Panc1 (cell line): ENCODE measurements around the gene CATSPER3. TPM values are rescaled to one million over a fixed set of nuclear protein-coding genes. Genes with fewer than 3 reads are reported as not detected.

Source experiments
- ATAC-seq: fragments of 200-7000 bp; cut with Tn5 transposase; 2 replicates; pipeline ENCODE4 v1.9.1; 2020; ENCODE audit warnings: mild to moderate bottlenecking, moderate library complexity
- BruUV-seq: library from RNA; stranded (reverse); fragments of 400-500 nt; replicated peaks from 2 replicates; lab custom pipeline; 2021; lab: Mats Ljungman, UMichigan
- CTCF ChIA-PET: fragments of 300-600 bp; sonication (Branson Sonifier 250); formaldehyde crosslinking; loops from one replicate; lab custom pipeline; 2022; ENCODE audit warnings: antibody characterized with exemption; lab: Charles Lee
- POLR2A ChIA-PET: fragments of 300-600 bp; sonication (Branson Sonifier 250); formaldehyde crosslinking; loops from one replicate; lab custom pipeline; 2022; ENCODE audit warnings: antibody characterized with exemption; lab: Charles Lee
- DNase-seq: peaks from one replicate; pipeline ENCODE4 v3.0.0-alpha.2; 2010; ENCODE audit warnings: low read depth, low spot score
- H3K27ac ChIP-seq: 2 replicates; pipeline ENCODE4 v1.5.1; 2011; ENCODE audit warnings: mild to moderate bottlenecking, low read length, inconsistent platforms
- H3K27me3 ChIP-seq: fragments of 200-500 bp; sonication (Bioruptor generic); 2 replicates; pipeline ENCODE4 v1.6.0; 2014; ENCODE audit warnings: low read length, inconsistent platforms; ENCODE audit not compliant: control insufficient read depth, insufficient read depth
- H3K36me3 ChIP-seq: fragments of 200-500 bp; sonication (Bioruptor generic); 2 replicates; pipeline ENCODE4 v1.5.1; 2014; ENCODE audit warnings: inconsistent platforms, mild to moderate bottlenecking, low read length, moderate library complexity; ENCODE audit not compliant: control insufficient read depth, insufficient read depth
- H3K4me1 ChIP-seq: 2 replicates; pipeline ENCODE4 v1.5.1; 2011; ENCODE audit warnings: inconsistent platforms, mild to moderate bottlenecking, low read length, moderate library complexity; ENCODE audit not compliant: control insufficient read depth, insufficient read depth
- H3K4me3 ChIP-seq, 2 experiments: 2 replicates each; pipeline ENCODE4 v1.5.1; 2011 to 2012; ENCODE audit warnings: low read depth in 2 of 2, low read length in 2 of 2, mild to moderate bottlenecking in 2 of 2, inconsistent platforms in 1 of 2, moderate library complexity in 1 of 2
- H3K9me3 ChIP-seq: fragments of 200-500 bp; sonication (Bioruptor generic); 2 replicates; pipeline ENCODE4 v1.5.1; 2014; ENCODE audit warnings: low read depth, mild to moderate bottlenecking, inconsistent platforms, low read length, moderate library complexity; ENCODE audit not compliant: control insufficient read depth, insufficient read depth
- CTCF ChIP-seq: fragments of 450-650 bp; IDR thresholded peaks from 2 replicates; pipeline ENCODE4 v1.5.1; 2017; ENCODE audit warnings: mild to moderate bottlenecking
- POLR2AphosphoS5 ChIP-seq: IDR thresholded peaks from 2 replicates; pipeline ENCODE4 v1.6.1; 2012; ENCODE audit warnings: mild to moderate bottlenecking, low read depth, low read length, moderate library complexity
- SIN3A ChIP-seq: IDR thresholded peaks from 2 replicates; pipeline ENCODE4 v1.6.1; 2012; ENCODE audit warnings: low read depth, mild to moderate bottlenecking, low read length, moderate library complexity, borderline replicate concordance; ENCODE audit not compliant: insufficient read depth
- TCF7L2 ChIP-seq: IDR thresholded peaks from 2 replicates; pipeline ENCODE4 v1.6.1; 2011; ENCODE audit warnings: mild to moderate bottlenecking, low read depth, low read length, inconsistent platforms
- in situ Hi-C: cut with HindIII; loops from 2 replicates; pipeline ENCODE4 v1.10.0; 2016; ENCODE audit warnings: low sequenced_read_pairs, low pct_unique_long_range_greater_than_20kb
- intact Hi-C: fragments of 100-400 bp; cut with micrococcal nuclease; formaldehyde crosslinking; loops from one replicate; pipeline ENCODE4 v1.10.0; 2022; ENCODE audit not compliant: unreplicated experiment
- total RNA-seq: library from RNA; stranded (reverse); gene quantifications from one replicate; pipeline ENCODE4 v1.2.1, GENCODE V29; 2021; ENCODE audit not compliant: unreplicated experiment
- TF ChIP-seq, protein P1 (sequence below), 2 experiments: IDR thresholded peaks; 2 replicates each; pipeline ENCODE4 v1.6.1; 2011 to 2012; ENCODE audit warnings: low read depth in 2 of 2, control low read depth in 1 of 2, low read length in 1 of 2, mild to moderate bottlenecking in 1 of 2, moderate library complexity in 1 of 2; ENCODE audit not compliant: insufficient read depth in 1 of 2

Gene CATSPER3
- total RNA-seq, 1 experiment from 2014 or later, result 0.69 TPM

DNA sequence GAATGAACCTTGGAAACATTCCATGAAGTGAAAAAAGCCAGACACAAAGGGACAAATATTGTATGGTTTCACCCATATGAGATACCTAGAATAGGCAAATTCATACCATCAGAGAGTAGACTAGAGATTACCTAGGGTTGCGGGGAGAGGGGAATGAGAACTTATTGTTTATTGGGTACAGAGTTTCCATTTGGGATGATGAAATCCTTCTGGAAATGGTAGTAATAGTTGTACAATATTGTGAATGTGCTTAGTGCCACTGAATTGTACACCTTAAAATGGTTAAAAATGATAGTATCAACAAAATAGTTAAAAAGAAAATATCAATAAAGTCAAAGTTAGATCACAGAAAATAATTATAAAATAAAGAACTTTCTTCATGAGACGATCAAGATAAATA lies 25.5 kb downstream of the CATSPER3 start:
- ATAC-seq (no peak), DNase-seq (no peak)
- Histone ChIP-seq H3K4me3 (no peak overlapping the region), H3K27me3 (no peaks in the 10 kb centered on the region), H3K27ac (no peak overlapping the region), H3K36me3 (no peaks in the 10 kb centered on the region), H3K4me1 (no peaks in the 10 kb centered on the region), H3K9me3 (peaks cover 6% of the 10 kb centered on the region; the same call in 1 of the 2 replicates)
- CTCF ChIA-PET, result no interaction called here
- no TSS peak for BruUV-seq
- POLR2A ChIA-PET, result no interaction called here
- intact Hi-C loops (no loop called here), in situ Hi-C loops (no loop called here)
- TF ChIP-seq TCF7L2 (no peak), CTCF (no peak), POLR2AphosphoS5 (no peak), SIN3A (no peak)
- TF ChIP-seq, protein P1, sequence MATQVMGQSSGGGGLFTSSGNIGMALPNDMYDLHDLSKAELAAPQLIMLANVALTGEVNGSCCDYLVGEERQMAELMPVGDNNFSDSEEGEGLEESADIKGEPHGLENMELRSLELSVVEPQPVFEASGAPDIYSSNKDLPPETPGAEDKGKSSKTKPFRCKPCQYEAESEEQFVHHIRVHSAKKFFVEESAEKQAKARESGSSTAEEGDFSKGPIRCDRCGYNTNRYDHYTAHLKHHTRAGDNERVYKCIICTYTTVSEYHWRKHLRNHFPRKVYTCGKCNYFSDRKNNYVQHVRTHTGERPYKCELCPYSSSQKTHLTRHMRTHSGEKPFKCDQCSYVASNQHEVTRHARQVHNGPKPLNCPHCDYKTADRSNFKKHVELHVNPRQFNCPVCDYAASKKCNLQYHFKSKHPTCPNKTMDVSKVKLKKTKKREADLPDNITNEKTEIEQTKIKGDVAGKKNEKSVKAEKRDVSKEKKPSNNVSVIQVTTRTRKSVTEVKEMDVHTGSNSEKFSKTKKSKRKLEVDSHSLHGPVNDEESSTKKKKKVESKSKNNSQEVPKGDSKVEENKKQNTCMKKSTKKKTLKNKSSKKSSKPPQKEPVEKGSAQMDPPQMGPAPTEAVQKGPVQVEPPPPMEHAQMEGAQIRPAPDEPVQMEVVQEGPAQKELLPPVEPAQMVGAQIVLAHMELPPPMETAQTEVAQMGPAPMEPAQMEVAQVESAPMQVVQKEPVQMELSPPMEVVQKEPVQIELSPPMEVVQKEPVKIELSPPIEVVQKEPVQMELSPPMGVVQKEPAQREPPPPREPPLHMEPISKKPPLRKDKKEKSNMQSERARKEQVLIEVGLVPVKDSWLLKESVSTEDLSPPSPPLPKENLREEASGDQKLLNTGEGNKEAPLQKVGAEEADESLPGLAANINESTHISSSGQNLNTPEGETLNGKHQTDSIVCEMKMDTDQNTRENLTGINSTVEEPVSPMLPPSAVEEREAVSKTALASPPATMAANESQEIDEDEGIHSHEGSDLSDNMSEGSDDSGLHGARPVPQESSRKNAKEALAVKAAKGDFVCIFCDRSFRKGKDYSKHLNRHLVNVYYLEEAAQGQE (IDR thresholded peaks at IDR 0.05; ENCODE audit: insufficient read depth in 1 of 2, low read depth in 2 of 2, low read length in 1 of 2), result no peak

GRCh38 chr5:134994560-134995156 lies 27.0 kb downstream of the CATSPER3 start:
- peaks cover 6% of the 10 kb centered on the region; the same call in 1 of the 2 replicates for H3K9me3 ChIP-seq
- TF ChIP-seq SIN3A (no peak), CTCF (no peak), POLR2AphosphoS5 (no peak), TCF7L2 (no peak)
- TF ChIP-seq, protein P1 (IDR thresholded peaks at IDR 0.05; ENCODE audit: insufficient read depth in 1 of 2, low read depth in 2 of 2, low read length in 1 of 2), result no peak
- CTCF ChIA-PET, result no interaction called here
- no peaks in the 10 kb centered on the region for H3K36me3 ChIP-seq
- no peaks in the 10 kb centered on the region for H3K4me1 ChIP-seq
- POLR2A ChIA-PET, result no interaction called here
- H3K27ac ChIP-seq, result no peak overlapping the region
- H3K4me3 ChIP-seq, result no peak overlapping the region
- DNase-seq, result no peak
- intact Hi-C loops (no loop called here), in situ Hi-C loops (no loop called here)
- no TSS peak for BruUV-seq
- H3K27me3 ChIP-seq, result no peaks in the 10 kb centered on the region
- no peak; the same call in 1 of the 2 replicates for ATAC-seq
